ENCODE measurements around the gene BPIFA1. TPM values are rescaled to one million over a fixed set of nuclear protein-coding genes. Genes with fewer than 3 reads are reported as not detected.

Gene BPIFA1
- total RNA-seq, 1 experiment from 2014 or later: not detected

DNA sequence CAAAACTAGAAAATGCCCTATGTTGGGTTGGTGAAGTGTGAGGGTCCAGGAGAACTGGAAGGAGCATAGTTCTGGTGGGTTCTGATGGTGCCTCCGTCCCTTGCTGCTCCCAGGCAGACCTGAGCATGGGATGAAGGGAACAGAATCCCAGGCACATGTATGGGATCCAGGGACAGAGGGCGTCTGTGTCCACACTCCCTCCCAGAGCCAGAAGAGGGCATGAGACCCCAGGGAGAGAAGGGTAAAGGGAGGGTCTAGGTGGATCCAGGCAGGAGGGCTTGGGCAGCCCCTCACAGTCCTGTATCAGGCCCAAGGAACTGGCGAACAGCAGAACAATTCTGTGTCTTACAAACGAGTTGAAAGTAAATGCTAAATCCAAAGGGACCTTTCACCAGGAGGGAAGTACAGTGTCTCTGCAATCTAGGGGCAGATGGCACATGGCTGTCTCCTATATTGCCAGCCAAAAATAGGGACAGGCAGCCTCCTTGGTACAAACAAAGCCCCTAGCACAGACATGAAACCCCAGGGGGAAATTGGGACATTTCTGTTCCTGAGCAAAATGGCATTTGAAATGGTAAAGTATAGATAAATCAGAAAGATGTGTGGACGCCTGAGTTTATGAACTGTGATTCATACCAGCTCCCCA lies 2.5 kb upstream of the BPIFA1 start:
- CTCF ChIA-PET: no interaction called here
- no peak overlapping the region for H3K27ac Mint-ChIP-seq
- H3K36me3 Mint-ChIP-seq: no peaks in the 10 kb centered on the region
- TF ChIP-seq ZNF396 (CRISPR knock-in tag; IDR thresholded peaks at IDR 0.05; ENCODE audit: borderline replicate concordance) (no peak), ZNF317 (CRISPR knock-in tag; IDR thresholded peaks at IDR 0.05; ENCODE audit: borderline replicate concordance, low read depth) (no peak), NFE2L1 (CRISPR knock-in tag; IDR thresholded peaks at IDR 0.05) (no peak), ZNF138 (CRISPR knock-in tag; conservative IDR thresholded peaks at IDR 0.05) (no peak), ZNF263 (CRISPR knock-in tag; IDR thresholded peaks at IDR 0.05; ENCODE audit: low read depth) (no peak), ESRRA (CRISPR knock-in tag; IDR thresholded peaks at IDR 0.05; ENCODE audit: borderline replicate concordance) (no peak), SMAD3 (CRISPR knock-in tag; IDR thresholded peaks at IDR 0.05; ENCODE audit: borderline replicate concordance) (no peak), TCF7 (CRISPR knock-in tag; IDR thresholded peaks at IDR 0.05; ENCODE audit: low read depth) (no peak)
- TF ChIP-seq, protein P1, sequence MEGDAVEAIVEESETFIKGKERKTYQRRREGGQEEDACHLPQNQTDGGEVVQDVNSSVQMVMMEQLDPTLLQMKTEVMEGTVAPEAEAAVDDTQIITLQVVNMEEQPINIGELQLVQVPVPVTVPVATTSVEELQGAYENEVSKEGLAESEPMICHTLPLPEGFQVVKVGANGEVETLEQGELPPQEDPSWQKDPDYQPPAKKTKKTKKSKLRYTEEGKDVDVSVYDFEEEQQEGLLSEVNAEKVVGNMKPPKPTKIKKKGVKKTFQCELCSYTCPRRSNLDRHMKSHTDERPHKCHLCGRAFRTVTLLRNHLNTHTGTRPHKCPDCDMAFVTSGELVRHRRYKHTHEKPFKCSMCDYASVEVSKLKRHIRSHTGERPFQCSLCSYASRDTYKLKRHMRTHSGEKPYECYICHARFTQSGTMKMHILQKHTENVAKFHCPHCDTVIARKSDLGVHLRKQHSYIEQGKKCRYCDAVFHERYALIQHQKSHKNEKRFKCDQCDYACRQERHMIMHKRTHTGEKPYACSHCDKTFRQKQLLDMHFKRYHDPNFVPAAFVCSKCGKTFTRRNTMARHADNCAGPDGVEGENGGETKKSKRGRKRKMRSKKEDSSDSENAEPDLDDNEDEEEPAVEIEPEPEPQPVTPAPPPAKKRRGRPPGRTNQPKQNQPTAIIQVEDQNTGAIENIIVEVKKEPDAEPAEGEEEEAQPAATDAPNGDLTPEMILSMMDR (IDR thresholded peaks at IDR 0.05): no peak
- TF ChIP-seq, protein P2, sequence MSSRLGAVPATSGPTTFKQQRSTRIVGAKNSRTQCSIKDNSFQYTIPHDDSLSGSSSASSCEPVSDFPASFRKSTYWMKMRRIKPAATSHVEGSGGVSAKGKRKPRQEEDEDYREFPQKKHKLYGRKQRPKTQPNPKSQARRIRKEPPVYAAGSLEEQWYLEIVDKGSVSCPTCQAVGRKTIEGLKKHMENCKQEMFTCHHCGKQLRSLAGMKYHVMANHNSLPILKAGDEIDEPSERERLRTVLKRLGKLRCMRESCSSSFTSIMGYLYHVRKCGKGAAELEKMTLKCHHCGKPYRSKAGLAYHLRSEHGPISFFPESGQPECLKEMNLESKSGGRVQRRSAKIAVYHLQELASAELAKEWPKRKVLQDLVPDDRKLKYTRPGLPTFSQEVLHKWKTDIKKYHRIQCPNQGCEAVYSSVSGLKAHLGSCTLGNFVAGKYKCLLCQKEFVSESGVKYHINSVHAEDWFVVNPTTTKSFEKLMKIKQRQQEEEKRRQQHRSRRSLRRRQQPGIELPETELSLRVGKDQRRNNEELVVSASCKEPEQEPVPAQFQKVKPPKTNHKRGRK (CRISPR knock-in tag; IDR thresholded peaks at IDR 0.05; ENCODE audit: borderline replicate concordance): no peak
- H3K27me3 Mint-ChIP-seq (ENCODE audit: low read depth): peaks cover 3% of the 10 kb centered on the region
- H3K4me3 Mint-ChIP-seq: no peak overlapping the region
- DNase-seq (ENCODE audit: low spot score): peak; percentile 53
- POLR2A ChIA-PET: no interaction called here
- no peaks in the 10 kb centered on the region for H3K9me3 Mint-ChIP-seq
- H3K4me1 Mint-ChIP-seq: peaks cover 3% of the 10 kb centered on the region; the same call in 1 of the 2 replicates
- ATAC-seq: peak; percentile 98

GRCh38 chr20:33234050-33234449 lies 1.7 kb upstream of the BPIFA1 start:
- H3K36me3 Mint-ChIP-seq: no peaks in the 10 kb centered on the region
- ChIA-PET POLR2A (no interaction called here), CTCF (no interaction called here)
- TF ChIP-seq ZNF232 (CRISPR knock-in tag; IDR thresholded peaks at IDR 0.05): no peak
- no peak for TF ChIP-seq FOXP4 (CRISPR knock-in tag; IDR thresholded peaks at IDR 0.05)
- TF ChIP-seq, protein P3, sequence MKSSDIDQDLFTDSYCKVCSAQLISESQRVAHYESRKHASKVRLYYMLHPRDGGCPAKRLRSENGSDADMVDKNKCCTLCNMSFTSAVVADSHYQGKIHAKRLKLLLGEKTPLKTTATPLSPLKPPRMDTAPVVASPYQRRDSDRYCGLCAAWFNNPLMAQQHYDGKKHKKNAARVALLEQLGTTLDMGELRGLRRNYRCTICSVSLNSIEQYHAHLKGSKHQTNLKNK (CRISPR knock-in tag; IDR thresholded peaks at IDR 0.05): no peak
- TF ChIP-seq E2F5 (CRISPR knock-in tag; IDR thresholded peaks at IDR 0.05): no peak
- no peak for TF ChIP-seq ZNF396 (CRISPR knock-in tag; IDR thresholded peaks at IDR 0.05; ENCODE audit: borderline replicate concordance)
- peaks cover 3% of the 10 kb centered on the region; the same call in 1 of the 2 replicates for H3K4me1 Mint-ChIP-seq
- H3K27ac Mint-ChIP-seq: no peak overlapping the region
- DNase-seq (ENCODE audit: low spot score): no peak
- no peak for ATAC-seq
- H3K27me3 Mint-ChIP-seq (ENCODE audit: low read depth): peaks cover 3% of the 10 kb centered on the region
- H3K4me3 Mint-ChIP-seq: no peak overlapping the region
- no peaks in the 10 kb centered on the region for H3K9me3 Mint-ChIP-seq

GRCh38 chr20:33236351-33236750 lies 555 bp downstream of the BPIFA1 start:
- no peak for ATAC-seq
- H3K4me3 Mint-ChIP-seq: no peak overlapping the region
- ChIA-PET CTCF (interaction anchor here (0.6 kb wide), 1 partner anchor 332 kb away, joined by 3 read pairs; no protein-coding TSS in a partner anchor), POLR2A (no interaction called here)
- DNase-seq (ENCODE audit: low spot score): no peak
- peaks cover 3% of the 10 kb centered on the region for H3K27me3 Mint-ChIP-seq (ENCODE audit: low read depth)
- no peaks in the 10 kb centered on the region for H3K9me3 Mint-ChIP-seq
- no peaks in the 10 kb centered on the region for H3K36me3 Mint-ChIP-seq
- peaks cover 3% of the 10 kb centered on the region; the same call in 1 of the 2 replicates for H3K4me1 Mint-ChIP-seq
- H3K27ac Mint-ChIP-seq: no peak overlapping the region
- TF ChIP-seq MAX (CRISPR knock-in tag; IDR thresholded peaks at IDR 0.05) (no peak), PRRX2 (CRISPR knock-in tag; IDR thresholded peaks at IDR 0.05) (no peak), TCF7 (CRISPR knock-in tag; IDR thresholded peaks at IDR 0.05; ENCODE audit: low read depth) (no peak)
